ENCODE measurements around the gene HAO1.

DNA sequence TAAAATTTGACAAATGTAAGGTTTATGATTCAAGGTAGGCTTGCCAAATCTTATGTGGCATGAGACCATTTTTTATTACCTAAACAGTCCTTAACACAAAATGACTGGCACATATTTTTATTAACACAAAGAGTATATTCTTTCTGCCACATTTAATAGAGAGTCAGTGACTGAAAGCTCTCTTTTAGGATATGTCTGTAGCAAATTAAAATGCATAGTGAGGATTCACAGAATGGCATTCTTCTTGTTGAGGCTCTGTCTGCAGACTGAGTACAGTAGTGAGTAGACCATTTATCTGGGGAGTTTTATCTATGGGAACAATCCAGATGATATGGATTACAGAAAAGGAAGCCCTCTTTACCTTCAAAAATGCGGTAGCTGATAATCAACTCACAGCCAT is 56.5 kb downstream of the HAO1 start:
- TF ChIP-seq, protein P1, sequence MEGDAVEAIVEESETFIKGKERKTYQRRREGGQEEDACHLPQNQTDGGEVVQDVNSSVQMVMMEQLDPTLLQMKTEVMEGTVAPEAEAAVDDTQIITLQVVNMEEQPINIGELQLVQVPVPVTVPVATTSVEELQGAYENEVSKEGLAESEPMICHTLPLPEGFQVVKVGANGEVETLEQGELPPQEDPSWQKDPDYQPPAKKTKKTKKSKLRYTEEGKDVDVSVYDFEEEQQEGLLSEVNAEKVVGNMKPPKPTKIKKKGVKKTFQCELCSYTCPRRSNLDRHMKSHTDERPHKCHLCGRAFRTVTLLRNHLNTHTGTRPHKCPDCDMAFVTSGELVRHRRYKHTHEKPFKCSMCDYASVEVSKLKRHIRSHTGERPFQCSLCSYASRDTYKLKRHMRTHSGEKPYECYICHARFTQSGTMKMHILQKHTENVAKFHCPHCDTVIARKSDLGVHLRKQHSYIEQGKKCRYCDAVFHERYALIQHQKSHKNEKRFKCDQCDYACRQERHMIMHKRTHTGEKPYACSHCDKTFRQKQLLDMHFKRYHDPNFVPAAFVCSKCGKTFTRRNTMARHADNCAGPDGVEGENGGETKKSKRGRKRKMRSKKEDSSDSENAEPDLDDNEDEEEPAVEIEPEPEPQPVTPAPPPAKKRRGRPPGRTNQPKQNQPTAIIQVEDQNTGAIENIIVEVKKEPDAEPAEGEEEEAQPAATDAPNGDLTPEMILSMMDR (conservative IDR thresholded peaks at IDR 0.05; ENCODE audit: low read length) = no peak
- no peak for TF ChIP-seq EZH2phosphoT487 (IDR thresholded peaks at IDR 0.05; ENCODE audit: borderline replicate concordance, low read depth, low read length)

Data from OCI-LY7 (cell line).